NCI-H128 (cell line): ENCODE results near the gene TSPAN11.
"Not testable (repeated sequence)": the region's sequence is repeated elsewhere in the genome, so short reads cannot be mapped to it uniquely, and the experiment has no call there.

Source experiments
- DNase-seq: peaks from one replicate; lab custom pipeline; 2025; ENCODE audit not compliant: unreplicated experiment; lab: John Stamatoyannopoulos, UW

TSPAN11 gene

GRCh38 chr12:31000751-31001150 lies 74.2 kb downstream of the TSPAN11 start:
- DNase-seq, result no peak

DNA sequence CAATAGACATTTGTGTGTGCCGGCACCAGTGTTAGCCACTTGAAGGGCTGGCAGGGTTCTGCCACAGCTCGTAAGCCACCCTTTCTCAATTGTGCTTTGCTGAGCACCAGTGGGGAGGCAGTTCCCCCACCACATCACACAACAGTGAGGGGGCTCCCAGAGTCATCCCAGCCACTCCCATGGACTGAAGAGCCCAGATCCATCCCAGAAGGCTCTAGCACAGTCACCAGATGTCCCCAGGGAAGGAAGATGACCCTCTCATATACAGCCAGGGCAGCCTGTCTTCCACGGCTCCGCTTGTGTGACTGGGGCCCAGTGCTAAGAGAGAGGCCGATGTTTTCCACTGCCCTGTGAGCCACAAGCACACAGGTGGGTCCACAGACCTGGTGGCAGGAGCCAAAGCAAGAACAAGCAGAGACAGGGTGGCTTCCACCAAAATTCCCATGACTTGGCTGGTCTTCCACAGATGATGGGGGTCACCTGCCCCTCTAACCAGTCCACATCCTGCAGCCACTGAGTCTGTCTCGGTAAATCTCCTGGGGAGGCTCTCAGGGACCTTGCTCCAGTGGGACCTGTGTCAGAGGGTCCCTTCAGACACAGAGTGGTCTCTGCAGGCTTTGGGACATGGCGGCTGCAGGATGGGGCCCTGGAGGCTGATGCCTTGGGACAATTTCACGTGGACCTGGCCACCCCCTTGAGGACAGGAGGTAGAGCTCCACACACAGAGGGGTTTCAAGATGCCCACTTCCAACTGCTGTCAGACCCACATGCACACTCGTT lies 75.2 kb downstream of the TSPAN11 start:
- no peak for DNase-seq

DNA sequence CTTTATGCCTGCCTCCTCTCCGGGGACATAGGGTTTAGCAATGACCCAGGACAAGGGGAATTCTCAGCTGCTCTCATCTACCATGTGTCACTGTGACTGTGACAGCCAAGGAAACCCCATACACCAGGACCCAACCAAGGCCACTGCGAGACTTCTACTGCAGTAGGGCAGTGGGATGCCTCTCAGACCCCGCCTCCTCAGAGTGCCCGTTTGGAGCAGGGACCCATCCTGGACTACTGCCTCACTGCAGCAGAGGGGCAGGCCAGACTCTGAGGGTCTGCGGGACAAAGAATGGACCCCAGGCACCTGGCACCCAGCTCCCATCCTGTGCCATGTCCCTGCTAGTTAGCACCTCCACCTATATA lies 75.8 kb downstream of the TSPAN11 start:
- no peak for DNase-seq

DNA sequence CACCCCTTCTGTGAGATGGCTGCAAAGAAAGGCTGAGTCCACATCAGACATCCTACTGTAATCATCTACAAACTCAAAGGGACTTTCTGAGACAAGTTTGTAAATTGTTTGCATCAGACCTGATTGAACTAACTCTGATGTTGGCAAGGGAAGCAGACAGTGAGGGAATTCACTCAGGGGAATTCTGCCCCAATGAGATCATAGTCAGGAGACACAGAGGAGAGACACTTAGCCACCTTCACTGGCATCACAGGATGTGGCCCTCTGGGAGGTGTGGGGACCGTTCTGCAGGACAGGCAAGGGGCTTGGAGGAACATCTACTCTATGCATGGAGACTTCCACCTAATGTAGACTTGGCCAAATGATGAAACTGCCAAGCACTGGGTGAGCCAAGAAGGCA lies 76.5 kb downstream of the TSPAN11 start:
- DNase-seq, result no peak

- no peak for DNase-seq
These were observed 77.5 kb downstream of the TSPAN11 start for GRCh38 chr12:31003861-31004640.

DNA sequence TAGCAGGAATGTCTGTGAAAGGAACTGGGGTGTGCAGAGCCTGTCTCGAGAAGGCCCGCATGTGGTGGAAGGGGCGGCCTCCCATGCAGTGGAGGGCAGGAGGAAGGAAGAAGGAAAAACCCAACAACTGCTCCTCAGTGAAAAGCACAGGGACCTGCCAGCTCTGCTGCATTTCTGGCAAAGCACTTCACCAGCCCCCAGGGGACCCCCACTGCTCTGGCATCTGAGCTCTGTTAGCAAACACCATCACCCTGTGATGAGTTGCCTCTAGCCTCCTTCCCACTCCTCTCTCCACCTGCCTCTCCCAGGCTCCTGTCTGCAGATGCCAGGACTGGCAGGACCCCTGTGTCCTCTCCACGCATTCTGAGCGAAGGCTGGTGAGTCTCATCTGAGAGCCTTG lies 78.1 kb downstream of the TSPAN11 start:
- DNase-seq, result no peak

DNA sequence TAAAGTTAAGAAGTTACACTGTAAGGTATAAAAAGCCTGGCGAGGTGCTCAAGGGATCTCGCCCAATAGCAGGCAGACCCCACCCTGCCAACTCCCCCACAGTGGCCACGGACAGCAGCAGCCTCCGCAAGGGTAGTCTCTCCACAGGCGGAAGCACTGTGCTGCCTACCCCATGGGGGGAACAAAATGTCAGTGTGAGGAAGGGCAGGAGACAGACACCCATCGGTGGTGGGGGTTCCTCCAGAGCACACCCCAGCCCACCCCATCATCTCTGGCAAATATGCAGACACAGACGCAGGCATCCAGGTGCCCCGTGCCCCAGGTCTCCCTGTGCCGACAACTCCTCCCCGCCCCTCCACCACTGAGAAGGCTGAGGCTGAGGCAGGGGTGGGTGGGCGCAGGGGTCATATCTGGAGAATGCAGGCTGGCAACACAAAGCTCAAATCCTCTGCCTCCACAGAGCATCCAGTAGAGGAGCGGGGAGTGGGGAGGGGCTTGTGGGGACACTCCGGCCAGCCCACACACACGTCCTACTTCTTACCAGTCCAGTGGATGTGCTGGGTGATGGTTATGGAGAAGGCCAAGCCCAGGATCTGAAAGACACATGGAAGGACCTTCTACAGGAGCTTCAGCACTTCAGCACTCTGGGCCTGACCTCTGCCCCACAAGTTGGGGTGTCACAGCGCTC lies 78.9 kb downstream of the TSPAN11 start:
- DNase-seq, result no peak

GRCh38 chr12:31005944-31006361 lies 79.4 kb downstream of the TSPAN11 start:
- DNase-seq, result no peak

DNA sequence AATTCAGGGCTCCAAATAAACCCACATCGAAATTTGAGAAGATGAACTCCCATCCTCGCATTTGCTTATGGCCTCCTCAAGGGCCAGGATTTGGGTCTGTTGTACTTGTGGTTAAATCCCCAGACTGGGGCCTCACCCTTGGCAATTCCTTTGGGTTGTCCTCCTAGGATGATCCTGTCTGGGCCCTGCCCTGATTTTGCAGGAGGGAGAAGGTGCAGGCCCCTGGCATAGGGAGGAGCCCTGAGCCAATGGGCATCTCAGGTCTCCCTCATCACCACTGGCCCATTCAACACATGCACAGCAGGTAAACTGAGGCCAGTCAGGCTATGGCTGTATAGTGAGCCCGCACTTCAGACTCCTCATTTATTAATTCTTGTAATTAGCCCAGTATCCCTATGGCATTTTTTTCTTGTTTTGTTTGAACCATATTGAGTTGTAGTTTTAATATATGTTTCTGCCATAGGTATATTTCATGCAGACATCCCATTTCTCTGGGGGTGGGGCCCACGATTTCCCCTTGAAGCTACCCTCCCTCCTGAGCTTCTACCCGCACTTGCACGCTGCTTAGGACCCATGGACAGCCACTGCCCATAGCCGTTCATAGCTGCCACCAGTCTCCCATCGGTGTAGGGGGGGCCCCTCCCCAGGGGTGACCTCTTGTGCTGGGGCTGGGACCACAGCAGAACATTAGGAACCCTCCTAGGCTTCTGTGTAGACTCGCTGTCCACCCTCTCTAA lies 80.0 kb downstream of the TSPAN11 start:
- DNase-seq, result no peak

DNA sequence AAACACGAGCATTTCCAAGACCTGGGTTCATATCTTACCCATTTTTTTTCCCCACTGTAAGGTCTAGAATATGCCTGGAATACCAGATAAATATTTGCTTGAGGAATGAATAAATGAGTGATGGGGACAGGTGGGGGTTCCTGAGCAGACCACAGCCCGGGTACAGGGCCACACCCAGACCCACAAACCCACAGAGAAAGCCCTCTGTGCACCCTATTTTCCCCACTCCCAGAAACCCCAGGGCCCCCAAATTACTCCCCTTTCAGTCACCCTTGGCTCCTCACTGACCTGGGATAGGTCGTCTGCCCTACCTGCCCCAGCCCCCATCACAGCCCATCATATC lies 80.6 kb downstream of the TSPAN11 start:
- DNase-seq, result no peak

DNA sequence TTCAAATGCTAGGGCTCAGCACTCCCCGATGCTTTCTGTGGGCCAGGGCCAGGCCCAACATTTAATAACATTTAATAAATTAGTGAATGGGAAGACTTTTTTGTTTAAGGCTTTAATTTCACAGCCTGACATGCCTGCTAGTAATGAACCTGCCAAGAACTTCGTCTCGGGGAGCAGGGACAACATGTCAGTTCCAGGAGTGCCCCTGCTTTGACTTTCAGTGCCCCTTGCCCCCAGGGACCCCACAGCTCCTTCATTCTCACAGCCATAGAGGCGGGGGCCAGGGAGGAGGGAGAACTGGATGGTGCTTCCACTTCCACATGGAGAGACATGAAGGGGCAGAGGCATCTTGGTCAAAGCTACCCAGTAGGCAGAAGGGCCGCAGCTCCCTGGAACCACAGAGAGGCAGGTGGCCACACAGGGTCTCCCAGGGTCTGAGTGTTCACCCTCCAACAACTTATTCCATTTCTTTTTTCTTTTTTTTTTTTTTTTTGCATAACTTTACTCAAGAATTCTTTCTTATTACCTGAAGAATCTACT lies 81.2 kb downstream of the TSPAN11 start:
- no peak for DNase-seq

DNA sequence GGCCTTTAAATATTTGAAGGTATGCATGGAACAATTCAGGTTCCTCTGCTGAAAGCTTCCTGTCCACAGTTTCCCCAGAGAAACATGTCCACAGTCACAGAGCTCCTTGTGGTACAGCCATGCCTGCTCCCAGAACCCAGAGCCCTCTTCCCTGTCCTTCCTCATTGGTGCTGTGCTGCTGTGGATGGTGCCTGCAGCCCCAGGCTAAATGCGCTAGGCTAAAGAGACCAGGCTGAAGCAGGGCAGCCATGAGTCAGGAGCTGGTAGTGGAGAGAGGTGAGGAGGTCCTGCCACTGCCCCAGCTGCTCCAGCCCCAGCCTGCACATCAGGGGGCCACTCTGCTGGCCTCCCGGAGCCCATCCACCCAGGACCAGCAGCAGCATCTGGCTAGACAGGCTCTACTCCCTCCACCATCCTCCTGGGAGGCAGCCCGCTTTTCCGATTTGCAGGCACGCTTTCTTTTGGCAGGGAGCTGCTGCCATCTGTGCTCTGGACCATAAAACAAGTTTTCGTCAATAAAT lies 81.8 kb downstream of the TSPAN11 start:
- no peak for DNase-seq

DNA sequence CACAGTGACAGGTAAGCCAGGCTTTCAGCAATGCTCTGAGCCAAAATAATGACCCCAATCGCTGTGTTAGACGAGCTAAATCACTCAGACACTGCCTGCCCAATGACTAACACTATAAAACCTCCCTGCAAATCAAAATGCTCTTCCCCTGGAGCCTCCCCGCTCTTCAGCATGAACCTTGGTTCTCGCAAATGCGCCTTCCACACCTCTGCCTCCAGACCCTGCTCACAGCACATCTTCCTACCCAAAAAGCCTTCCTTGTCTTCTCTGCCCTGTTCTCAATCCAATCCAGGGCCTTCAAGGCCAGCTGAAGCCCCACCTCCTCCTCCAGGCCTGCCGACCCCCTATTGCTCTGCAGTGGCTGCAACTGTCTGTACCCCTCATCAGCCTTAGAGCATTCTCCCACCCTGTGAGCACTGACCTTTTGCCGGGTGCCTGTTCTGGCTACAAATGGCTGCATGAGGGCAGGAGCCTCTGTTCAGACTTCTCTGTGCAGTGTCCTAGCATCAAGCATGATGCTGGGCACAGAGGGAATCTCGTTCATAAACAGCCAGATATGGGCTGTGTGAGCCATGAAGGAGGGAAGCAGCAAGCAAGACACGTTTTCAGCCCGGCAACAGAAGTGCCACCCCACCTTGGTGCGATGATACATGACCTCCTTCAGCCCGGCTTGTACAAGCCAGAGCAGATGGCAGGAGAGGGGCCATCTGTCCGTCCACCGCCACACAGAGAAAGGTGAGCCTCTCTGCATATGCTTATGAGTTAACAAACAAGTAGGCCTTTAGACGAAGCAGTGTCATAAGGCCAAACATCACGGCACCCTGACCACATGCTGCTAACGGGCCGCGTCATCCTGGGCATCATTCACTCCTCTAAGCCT lies 82.7 kb downstream of the TSPAN11 start:
- DNase-seq, result no peak

GRCh38 chr12:31009976-31010375 lies 83.4 kb downstream of the TSPAN11 start:
- DNase-seq, result no peak

- no peak for DNase-seq
These were observed 84.8 kb downstream of the TSPAN11 start for GRCh38 chr12:31011336-31011735.

- DNase-seq, result no peak
These were observed 85.4 kb downstream of the TSPAN11 start for GRCh38 chr12:31011746-31012566.

GRCh38 chr12:31012567-31012891 lies 86.0 kb downstream of the TSPAN11 start:
- DNase-seq, result not testable (repeated sequence)

GRCh38 chr12:31015215-31015614 lies 88.7 kb downstream of the TSPAN11 start:
- no peak for DNase-seq

DNA sequence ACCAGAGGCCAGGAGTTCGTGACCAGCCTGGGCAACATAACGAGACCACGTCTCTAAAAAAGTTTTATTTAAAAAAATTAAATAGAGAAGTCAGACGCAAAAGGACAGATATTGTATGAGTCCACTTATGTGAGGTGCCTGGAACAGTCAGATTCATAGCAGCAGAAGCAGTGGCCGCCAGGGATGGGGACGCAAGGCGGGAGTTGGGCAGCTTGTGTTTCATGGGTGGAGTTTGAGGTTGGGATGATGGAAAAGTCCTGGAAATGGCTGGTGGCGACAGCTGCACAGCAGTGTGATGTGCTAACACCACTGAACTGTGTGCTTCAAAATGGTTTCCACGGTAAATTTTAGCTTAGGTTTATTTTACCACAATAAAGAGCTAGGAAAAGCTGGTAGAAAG lies 89.5 kb downstream of the TSPAN11 start:
- DNase-seq, result no peak
